Aorta (tissue), 5 donors: ENCODE data around the gene EEIG1. TPM values are rescaled to one million over a fixed set of nuclear protein-coding genes. Genes with fewer than 3 reads are reported as not detected.

ENCODE experiments used
- ATAC-seq: fragments of 200-7000 bp; cut with Tn5 transposase; one replicate; pipeline ENCODE4 v1.9.1; 2022; ENCODE audit warnings: moderate library complexity; ENCODE audit not compliant: low FRiP score
- DNase-seq, 2 donors: peaks; one replicate each; pipeline ENCODE4 v3.0.0-alpha.2; 2020
- H3K27ac ChIP-seq, 2 donors: one replicate each; pipeline ENCODE4 v1.5.1; 2013; ENCODE audit warnings: low read length in 2 of 2, mild to moderate bottlenecking in 2 of 2, moderate library complexity in 2 of 2, control low read depth in 1 of 2, inconsistent platforms in 1 of 2, low read depth in 1 of 2
- H3K27me3 ChIP-seq, 2 donors: one replicate each; pipeline ENCODE4 v1.6.1; 2013; ENCODE audit warnings: control low read depth in 1 of 2, low read length in 1 of 2, mild to moderate bottlenecking in 1 of 2, moderate library complexity in 1 of 2; ENCODE audit not compliant: insufficient read depth in 2 of 2, control insufficient read depth in 1 of 2
- H3K36me3 ChIP-seq, 2 donors: one replicate each; pipeline ENCODE4 v1.6.1; 2013; ENCODE audit warnings: control low read depth in 1 of 2, low read length in 1 of 2, mild to moderate bottlenecking in 1 of 2; ENCODE audit not compliant: insufficient read depth in 2 of 2, control insufficient read depth in 1 of 2
- H3K4me1 ChIP-seq, 2 donors: one replicate each; pipeline ENCODE4 v1.6.1; 2013; ENCODE audit warnings: low read length in 2 of 2, control low read depth in 1 of 2, mild to moderate bottlenecking in 1 of 2, moderate library complexity in 1 of 2; ENCODE audit not compliant: insufficient read depth in 2 of 2, control insufficient read depth in 1 of 2
- H3K4me3 ChIP-seq, 2 donors: one replicate each; pipeline ENCODE4 v1.5.1; 2013; ENCODE audit warnings: low read length in 2 of 2, control low read depth in 1 of 2, mild to moderate bottlenecking in 1 of 2
- H3K9me3 ChIP-seq: one replicate; pipeline ENCODE4 v1.6.1; 2013; ENCODE audit warnings: mild to moderate bottlenecking, low read length; ENCODE audit not compliant: control insufficient read depth
- WGBS, 2 donors: extraction: QIAGEN DNeasy Blood & Tissue Kit; methylation state at CpG; one replicate each; pipeline ENCODE4 v1.1.7; 2013; 5-methylcytosine and 5-hydroxymethylcytosine counted together
- intact Hi-C, 2 donors: fragments of 100-400 bp; cut with DNase I; formaldehyde crosslinking; loops; one replicate each; pipeline versions ENCODE4 v1.14.2 to v1.15.0; 2022
- polyA plus RNA-seq, 2 donors: library from polyadenylated mRNA; stranded (reverse); fragments of 200-250 nt; gene quantifications; one replicate each; pipeline ENCODE4 v1.2.3, GENCODE V29; 2013
- total RNA-seq, 2 donors: library from RNA; stranded (reverse); fragmentation: NEBNext Ultra II Directional; extraction: Animal tissue kit (Norgen Biotek cat#: 25700); gene quantifications; one replicate each; pipeline ENCODE4 v1.2.1, GENCODE V29; 2021
- donor health status: healthy with polysubstance abuse.
- donor health status: Bipolar disorder and iron deficiency.
- donor health status: DM: no; HTN: no; CAD: no.
- donor health status: DM: no; HTN: no; CAD: no.
- donor health status: DM: yes; HTN: yes; CAD: no.

EEIG1 gene
- total and polyA plus RNA-seq, 4 donors, result 7.9 to 63.1 (median 31.7) TPM

DNA sequence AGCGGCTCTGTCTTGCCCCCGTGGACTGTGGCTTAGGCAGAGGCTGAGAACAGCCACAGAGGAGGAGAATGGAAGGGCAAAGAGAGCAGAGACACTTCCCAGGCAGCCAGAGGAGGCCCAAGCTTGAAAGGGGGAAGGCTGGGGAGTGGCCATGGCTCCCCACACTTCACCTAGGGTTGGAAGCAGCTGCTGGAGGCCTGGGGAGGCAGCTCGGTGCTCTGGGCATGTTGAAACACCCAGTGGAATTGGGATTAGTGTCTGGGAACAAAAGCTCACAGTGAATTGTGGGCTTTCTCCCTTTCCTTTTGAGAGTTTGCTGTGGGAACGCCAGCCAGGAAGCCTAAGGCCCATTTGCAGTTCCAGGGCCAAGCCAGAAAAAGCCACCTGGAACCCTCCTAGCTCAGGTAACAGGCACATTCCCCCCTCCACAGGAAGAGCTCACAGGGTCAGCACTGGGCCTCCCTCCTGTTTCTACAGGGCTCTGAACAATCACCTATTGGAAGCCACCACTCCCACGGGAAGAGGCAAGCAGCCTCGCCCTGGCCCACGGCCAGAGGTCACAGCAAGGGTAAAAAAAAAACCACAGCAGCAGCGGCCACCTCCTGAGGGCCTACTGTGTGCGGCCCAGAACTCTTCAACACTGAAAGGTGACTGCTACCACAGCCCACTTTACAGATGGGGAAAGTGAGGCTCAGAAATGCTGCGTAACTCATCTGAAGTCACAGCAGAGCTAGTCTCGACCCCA, 20.2 kb downstream of the EEIG1 start:
- Histone ChIP-seq H3K27ac (no peak overlapping the region), H3K4me3 (no peak overlapping the region), H3K4me1 (peaks cover 0 to 4% of the 10 kb centered on the region in 2 donors), H3K27me3 (no peaks in the 10 kb centered on the region), H3K9me3 (no peaks in the 10 kb centered on the region), H3K36me3 (no peaks in the 10 kb centered on the region)
- ATAC-seq (no peak), DNase-seq (no peak)
- intact Hi-C loops, result no loop called here
- WGBS, 2 donors, result 59 to 70% methylated on average over 11 of the region's 11 CpGs

DNA sequence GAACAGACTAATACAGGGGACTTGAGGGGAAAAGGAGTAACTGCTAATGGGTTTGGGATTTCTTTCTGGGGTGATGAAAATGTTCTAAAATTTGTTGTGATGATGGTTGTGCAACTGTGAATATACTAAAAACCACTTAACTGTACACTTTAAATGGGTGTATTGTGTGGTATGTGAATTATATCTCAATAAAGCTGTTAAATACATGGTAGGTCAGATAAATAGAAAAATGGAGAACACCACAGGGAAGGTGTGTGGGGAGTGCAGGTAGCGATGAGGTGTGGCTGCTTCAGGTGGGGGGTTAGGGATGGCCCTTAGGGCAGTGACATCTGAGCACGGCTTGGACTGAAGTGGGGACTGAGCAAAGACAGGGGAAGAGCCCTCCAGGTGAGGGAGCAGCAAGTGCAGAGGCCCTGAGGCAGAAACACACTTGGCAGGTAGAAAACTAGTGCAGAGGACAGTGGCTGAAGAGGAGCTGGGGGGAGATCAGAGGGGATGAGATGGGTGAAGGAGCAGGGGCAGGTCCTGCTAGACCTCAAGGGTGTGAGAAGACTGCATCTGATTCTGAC, 20.9 kb downstream of the EEIG1 start:
- ATAC-seq, result no peak
- Histone ChIP-seq H3K27me3 (no peaks in the 10 kb centered on the region), H3K4me3 (no peak overlapping the region), H3K9me3 (no peaks in the 10 kb centered on the region), H3K36me3 (no peaks in the 10 kb centered on the region), H3K4me1 (peaks cover 0 to 4% of the 10 kb centered on the region in 2 donors), H3K27ac (no peak overlapping the region)
- DNase-seq, result no peak
- intact Hi-C loops, result no loop called here
- 90 to 96% methylated on average over 2 of the region's 2 CpGs for WGBS, 2 donors

DNA sequence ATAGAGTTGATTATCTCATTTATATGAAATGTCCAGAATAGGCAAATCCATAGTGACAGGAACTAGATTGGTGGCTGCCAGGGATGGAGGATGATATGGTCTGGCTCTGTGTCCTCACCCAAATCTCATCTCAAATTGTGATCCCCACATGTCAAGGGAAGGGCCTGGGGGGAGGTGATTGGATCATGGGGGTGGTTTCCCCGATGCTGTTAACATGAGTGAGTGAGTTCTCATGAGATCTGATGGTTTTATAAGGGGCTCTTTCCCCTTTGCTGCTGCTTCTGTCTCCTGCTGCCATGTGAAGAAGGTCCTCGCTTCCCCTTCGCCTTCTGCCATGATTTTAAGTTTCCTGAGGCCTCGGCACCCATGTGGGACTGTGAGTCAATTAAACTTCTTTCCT, 21.4 kb downstream of the EEIG1 start:
- WGBS, 2 donors, result 95 to 99% methylated on average over 4 of the region's 4 CpGs
- Histone ChIP-seq H3K4me3 (no peak overlapping the region), H3K27me3 (no peaks in the 10 kb centered on the region), H3K4me1 (peaks cover 0 to 4% of the 10 kb centered on the region in 2 donors), H3K27ac (no peak overlapping the region), H3K9me3 (no peaks in the 10 kb centered on the region), H3K36me3 (no peaks in the 10 kb centered on the region)
- ATAC-seq (no peak), DNase-seq (no peak)
- intact Hi-C loops, result no loop called here

DNA sequence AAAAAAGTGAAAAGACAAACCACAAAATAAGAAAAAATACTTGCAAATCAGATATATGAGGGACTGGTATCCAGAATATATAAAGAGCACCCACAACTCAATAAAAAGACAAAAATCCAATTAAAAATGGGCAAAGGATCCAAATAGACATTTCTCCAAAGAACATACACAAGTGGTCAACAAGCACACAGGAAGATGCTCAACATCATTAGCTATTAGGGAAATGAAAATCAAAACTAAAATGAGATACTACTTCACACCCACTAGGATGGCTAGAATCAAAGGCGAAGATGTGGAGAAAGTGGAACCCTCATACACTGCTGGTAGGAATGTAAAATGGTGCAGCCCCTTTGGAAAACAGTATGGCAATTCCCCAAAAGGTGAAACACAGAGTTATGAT, 22.1 kb downstream of the EEIG1 start:
- Histone ChIP-seq H3K36me3 (no peaks in the 10 kb centered on the region), H3K27ac (no peak overlapping the region), H3K9me3 (no peaks in the 10 kb centered on the region), H3K4me3 (no peak overlapping the region), H3K4me1 (peaks cover 0 to 4% of the 10 kb centered on the region in 2 donors), H3K27me3 (no peaks in the 10 kb centered on the region)
- intact Hi-C loops, result no loop called here
- ATAC-seq (no peak), DNase-seq (no peak)
- WGBS, 2 donors, result 93 to 100% methylated on average over 1 of the region's 1 CpG

DNA sequence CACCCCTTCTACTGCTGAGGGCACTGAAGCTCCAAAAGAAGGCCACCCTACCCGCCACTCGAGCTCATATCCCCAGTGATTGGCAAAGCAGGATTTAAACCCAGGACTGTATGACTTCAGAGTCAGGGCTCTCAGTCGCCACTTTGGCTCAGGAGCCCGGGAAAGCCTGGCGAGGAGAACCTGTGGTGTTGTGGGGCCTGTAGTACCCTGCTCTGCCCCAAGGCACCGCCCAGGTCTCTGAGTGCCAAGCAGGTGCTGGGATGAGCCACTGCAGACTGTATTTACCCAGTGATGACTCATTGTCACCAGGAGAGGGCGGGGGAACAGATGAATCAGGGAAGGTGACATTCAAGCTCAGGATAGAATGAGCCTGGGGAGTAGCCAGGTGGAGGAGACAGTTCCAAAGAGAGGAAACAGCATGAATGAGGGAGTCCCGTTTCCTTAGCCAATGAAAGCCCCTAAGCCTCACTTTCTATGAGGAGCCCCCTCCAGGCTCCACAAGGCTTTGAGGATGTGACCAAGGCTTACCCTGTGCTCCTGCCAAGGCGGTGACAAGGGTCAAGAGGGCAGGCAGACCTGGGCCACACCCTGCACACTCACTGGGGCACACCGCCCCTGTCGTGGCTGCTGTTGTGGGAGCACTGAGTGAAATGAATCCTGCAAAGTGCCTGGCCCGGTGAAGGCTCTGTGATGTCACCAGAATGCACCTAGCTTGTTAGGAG, 25.3 kb downstream of the EEIG1 start:
- no peaks in the 10 kb centered on the region for H3K9me3 ChIP-seq
- H3K4me1 ChIP-seq, result no peaks in the 10 kb centered on the region
- DNase-seq (no peak), ATAC-seq (peak; percentile 57)
- H3K4me3 ChIP-seq, result no peak overlapping the region
- no peaks in the 10 kb centered on the region for H3K36me3 ChIP-seq
- intact Hi-C loops, result no loop called here
- no peak overlapping the region for H3K27ac ChIP-seq
- 62 to 65% methylated on average over 12 of the region's 12 CpGs for WGBS, 2 donors
- no peaks in the 10 kb centered on the region for H3K27me3 ChIP-seq

DNA sequence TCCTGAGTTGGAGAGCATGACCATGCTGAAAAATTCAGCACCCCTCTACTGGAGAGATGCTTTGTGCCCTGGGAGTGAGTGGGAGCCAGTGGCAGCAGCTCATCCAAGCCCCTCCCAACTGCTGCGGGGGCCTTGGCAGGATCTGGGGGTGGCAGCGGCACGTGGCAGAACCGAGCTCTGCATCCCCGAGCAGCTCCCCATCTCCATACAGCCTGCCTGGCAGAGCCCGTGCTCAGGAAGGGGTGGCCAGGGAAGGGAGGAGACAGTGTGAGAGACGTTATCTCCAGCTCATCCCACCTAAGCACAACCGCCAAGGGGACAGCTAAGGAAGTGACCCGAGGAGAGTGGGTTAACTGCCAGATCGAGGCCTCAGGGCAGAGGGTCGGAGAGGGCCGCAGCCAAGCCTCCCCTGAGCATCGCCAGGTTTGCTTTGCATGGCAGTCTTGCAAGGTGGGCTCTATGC, 25.9 kb downstream of the EEIG1 start:
- intact Hi-C loops, result no loop called here
- Histone ChIP-seq H3K27ac (no peak overlapping the region), H3K27me3 (no peaks in the 10 kb centered on the region), H3K9me3 (no peaks in the 10 kb centered on the region), H3K4me3 (no peak overlapping the region), H3K36me3 (no peaks in the 10 kb centered on the region), H3K4me1 (no peaks in the 10 kb centered on the region)
- 35 to 39% methylated on average over 13 of the region's 13 CpGs for WGBS, 2 donors
- DNase-seq, result no peak
- no peak for ATAC-seq

DNA sequence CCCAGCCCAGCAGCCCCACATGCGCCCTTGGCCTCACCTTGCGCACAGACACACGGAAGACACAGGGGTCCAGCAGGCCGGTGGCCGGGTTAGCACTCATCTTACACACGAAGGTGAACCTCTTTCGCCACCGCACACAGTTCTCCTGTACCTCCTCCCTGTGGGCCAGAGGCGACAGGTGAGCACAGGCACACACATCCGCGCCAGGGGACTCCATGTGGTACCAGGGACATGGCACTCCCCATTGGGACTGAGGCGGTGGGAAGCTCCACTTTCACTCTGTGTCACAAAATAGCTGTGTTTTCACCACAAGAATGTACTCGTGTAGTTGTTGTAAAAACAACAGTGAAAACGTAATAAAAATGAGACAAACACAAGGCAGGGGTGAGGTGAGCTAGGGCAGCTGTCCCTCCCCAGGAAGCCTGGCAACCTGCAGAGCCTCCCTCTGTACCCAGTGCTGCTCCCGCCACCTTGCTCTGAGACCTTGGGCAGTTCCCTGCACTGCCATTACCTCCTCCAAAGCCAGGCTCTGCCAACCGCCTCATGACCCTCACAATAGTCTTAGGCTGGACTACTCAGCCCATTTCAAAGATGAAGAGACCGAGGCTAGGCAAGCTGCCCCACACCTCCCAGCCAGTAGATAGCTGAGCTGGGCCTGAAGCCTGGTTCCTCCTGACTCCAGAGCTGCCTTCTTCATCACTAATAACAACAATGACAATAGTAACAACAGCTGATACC, 26.9 kb downstream of the EEIG1 start:
- intact Hi-C loops, result no loop called here
- Histone ChIP-seq H3K4me1 (no peaks in the 10 kb centered on the region), H3K27ac (no peak overlapping the region), H3K9me3 (no peaks in the 10 kb centered on the region), H3K4me3 (no peak overlapping the region), H3K36me3 (no peaks in the 10 kb centered on the region), H3K27me3 (no peaks in the 10 kb centered on the region)
- DNase-seq (no peak), ATAC-seq (no peak)
- 88% methylated on average over 17 of the region's 17 CpGs for WGBS, 2 donors

DNA sequence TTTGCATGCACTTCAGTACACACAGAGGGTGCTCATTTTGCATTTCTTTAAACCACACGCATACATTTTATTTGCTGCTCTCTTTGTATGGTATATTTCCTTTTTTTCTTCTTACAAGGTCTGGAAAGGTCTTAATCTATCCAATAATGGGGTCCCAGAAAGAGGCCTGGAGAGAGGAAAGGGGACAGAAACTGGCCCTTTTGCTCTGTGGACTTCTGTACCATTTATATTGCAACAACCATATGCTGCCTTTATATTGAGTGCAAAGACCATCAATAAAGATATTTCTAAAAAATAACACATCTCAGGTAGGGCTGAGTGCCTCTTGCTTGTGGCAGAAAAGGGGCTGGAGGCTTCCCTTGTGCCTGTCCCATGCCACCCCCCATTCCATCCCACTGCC, 27.6 kb downstream of the EEIG1 start:
- Histone ChIP-seq H3K4me3 (no peak overlapping the region), H3K9me3 (no peaks in the 10 kb centered on the region), H3K36me3 (no peaks in the 10 kb centered on the region), H3K27me3 (no peaks in the 10 kb centered on the region), H3K27ac (no peak overlapping the region), H3K4me1 (no peaks in the 10 kb centered on the region)
- no peak for DNase-seq
- 90% methylated on average over 1 of the region's 1 CpG for WGBS, 2 donors
- intact Hi-C loops, result no loop called here
- ATAC-seq, result no peak
